H1 (cell line): Measurements from ENCODE around the gene CAPN2. TPM values are rescaled to one million over a fixed set of nuclear protein-coding genes. Genes with fewer than 3 reads are reported as not detected.

Experiments used
- CTCF ChIA-PET: fragments of 300-600 bp; sonication (Branson Sonifier 250); formaldehyde crosslinking; loops from one replicate; lab custom pipeline; 2021; ENCODE audit not compliant: partially characterized antibody; lab: Charles Lee
- POLR2A ChIA-PET: fragments of 300-600 bp; sonication (Branson Sonifier 250); formaldehyde crosslinking; loops from one replicate; lab custom pipeline; 2021; ENCODE audit warnings: inconsistent platforms; ENCODE audit not compliant: partially characterized antibody; lab: Charles Lee
- DNase-seq, 2 experiments: peaks; one replicate each; pipeline versions ENCODE4 v3.0.0 to v3.0.0-alpha.2; 2010 to 2022; ENCODE audit warnings: low spot score in 2 of 2, low read depth in 1 of 2, mixed read lengths in 1 of 2
- FAIRE-seq: peaks from 2 replicates; lab custom pipeline; 2011; peaks lifted over from hg19 to GRCh38; lab: Jason Lieb, UNC
- H2AFZ ChIP-seq: 2 replicates; pipeline ENCODE4 v1.8.1; 2012; ENCODE audit warnings: low read length, inconsistent platforms
- H2AK5ac ChIP-seq: 2 replicates; pipeline ENCODE4 v1.6.1; 2013; ENCODE audit warnings: low read depth, low read length
- H2BK120ac ChIP-seq: replicated peaks from 2 replicates; pipeline ENCODE3; 2013; ENCODE audit warnings: low read depth, low read length, inconsistent platforms
- H2BK12ac ChIP-seq: 2 replicates; pipeline ENCODE4 v1.6.1; 2013; ENCODE audit warnings: low read depth, low read length
- H2BK15ac ChIP-seq: 2 replicates; pipeline ENCODE4 v1.6.1; 2013; ENCODE audit warnings: low read length
- H2BK20ac ChIP-seq: 2 replicates; pipeline ENCODE4 v1.6.1; 2013; ENCODE audit warnings: low read length
- H2BK5ac ChIP-seq: 2 replicates; pipeline ENCODE4 v1.6.1; 2013; ENCODE audit warnings: low read depth, low read length
- H3K14ac ChIP-seq: 2 replicates; pipeline ENCODE4 v1.6.1; 2013; ENCODE audit warnings: inconsistent platforms; ENCODE audit not compliant: insufficient read length
- H3K18ac ChIP-seq: 2 replicates; pipeline ENCODE4 v1.6.1; 2013; ENCODE audit warnings: low read length; ENCODE audit errors: extremely low read depth
- H3K23ac ChIP-seq: 2 replicates; pipeline ENCODE4 v1.6.1; 2013; ENCODE audit warnings: inconsistent platforms; ENCODE audit not compliant: insufficient read length
- H3K23me2 ChIP-seq: 2 replicates; pipeline ENCODE4 v1.6.1; 2013; ENCODE audit warnings: low read depth, low read length
- H3K27ac ChIP-seq: 2 replicates; pipeline ENCODE4 v1.6.1; 2011; ENCODE audit warnings: low read depth, low read length, inconsistent platforms
- H3K27me3 ChIP-seq, 4 experiments: replicated peaks in 1 of 4; 1 replicate in 1 of 4; 2 replicates in 3 of 4; pipeline versions ENCODE4 v1.6.1 to v1.8.1; 2011 to 2013; ENCODE audit warnings: low read length in 3 of 4, mild to moderate bottlenecking in 3 of 4, inconsistent platforms in 2 of 4, mixed read lengths in 2 of 4, moderate library complexity in 1 of 4; ENCODE audit not compliant: control insufficient read depth in 3 of 4, insufficient read depth in 3 of 4; ENCODE audit errors: extremely low read depth in 1 of 4
- H3K36me3 ChIP-seq, 4 experiments: 2 replicates each; pipeline versions ENCODE4 v1.6.1 to v1.8.1; 2011 to 2013; ENCODE audit warnings: mild to moderate bottlenecking in 4 of 4, low read length in 3 of 4, moderate library complexity in 2 of 4, control low read depth in 1 of 4, inconsistent platforms in 1 of 4; ENCODE audit not compliant: insufficient read depth in 4 of 4, control insufficient read depth in 2 of 4
- H3K4ac ChIP-seq: replicated peaks from 2 replicates; pipeline ENCODE3; 2013; ENCODE audit warnings: low read length, low read depth, mixed read lengths, inconsistent platforms; ENCODE audit not compliant: insufficient read length
- H3K4me1 ChIP-seq, 4 experiments: replicated peaks in 1 of 4; 1 replicate in 1 of 4; 2 replicates in 3 of 4; pipeline versions ENCODE4 v1.6.1 to v1.8.1; 2011 to 2013; ENCODE audit warnings: low read length in 3 of 4, inconsistent platforms in 2 of 4, mixed read lengths in 1 of 4; ENCODE audit not compliant: insufficient read depth in 4 of 4, control insufficient read depth in 3 of 4
- H3K4me2 ChIP-seq, 2 experiments: 2 replicates each; pipeline versions ENCODE4 v1.6.1 to v1.8.1; 2011 to 2013; ENCODE audit warnings: low read depth in 2 of 2, low read length in 2 of 2, control low read depth in 1 of 2, inconsistent platforms in 1 of 2, mild to moderate bottlenecking in 1 of 2; ENCODE audit not compliant: insufficient read depth in 1 of 2
- H3K4me3 ChIP-seq, 4 experiments: fragments of 200-600, 300-600 bp in 1 of 4; sonication (generic), shearing (Covaris generic), sonication (Bioruptor Twin) in 1 of 4; 2 replicates each; pipeline versions ENCODE4 v1.5.1 to v1.8.1; 2011 to 2016; ENCODE audit warnings: low read length in 4 of 4, low read depth in 3 of 4, control low read depth in 2 of 4, inconsistent platforms in 2 of 4, mild to moderate bottlenecking in 2 of 4, mixed read lengths in 1 of 4, moderate library complexity in 1 of 4; ENCODE audit not compliant: insufficient read depth in 2 of 4; ENCODE audit errors: extremely low read depth in 1 of 4
- H3K56ac ChIP-seq: replicated peaks from 2 replicates; pipeline ENCODE3; 2013; ENCODE audit warnings: low read depth, mild to moderate bottlenecking, mixed read lengths, low read length, inconsistent platforms; ENCODE audit not compliant: insufficient read length
- H3K79me1 ChIP-seq: 2 replicates; pipeline ENCODE4 v1.6.1; 2013; ENCODE audit warnings: low read depth, low read length, control low read depth
- H3K79me2 ChIP-seq, 2 experiments: 2 replicates each; pipeline versions ENCODE4 v1.6.1 to v1.8.1; 2012 to 2013; ENCODE audit warnings: low read length in 2 of 2, mild to moderate bottlenecking in 2 of 2, inconsistent platforms in 1 of 2; ENCODE audit not compliant: insufficient read depth in 2 of 2, control insufficient read depth in 1 of 2
- H3K9ac ChIP-seq, 4 experiments: replicated peaks in 1 of 4; 1 replicate in 1 of 4; 2 replicates in 3 of 4; pipeline versions ENCODE4 v1.6.1 to v1.8.1; 2011 to 2013; ENCODE audit warnings: low read depth in 3 of 4, low read length in 3 of 4, control low read depth in 2 of 4, mild to moderate bottlenecking in 2 of 4, moderate library complexity in 2 of 4, inconsistent platforms in 1 of 4; ENCODE audit errors: extremely low read depth in 1 of 4
- H3K9me3 ChIP-seq, 2 experiments: 2 replicates each; pipeline versions ENCODE4 v1.6.1 to v1.8.1; 2012 to 2013; ENCODE audit warnings: mild to moderate bottlenecking in 2 of 2, moderate library complexity in 2 of 2, control low read depth in 1 of 2, inconsistent platforms in 1 of 2, low read depth in 1 of 2, low read length in 1 of 2, mixed read lengths in 1 of 2; ENCODE audit not compliant: insufficient read depth in 2 of 2
- H4K20me1 ChIP-seq, 2 experiments: replicated peaks in 1 of 2; 2 replicates each; pipeline versions ENCODE3 to v1.8.1; 2011 to 2013; ENCODE audit warnings: inconsistent platforms in 2 of 2, low read length in 2 of 2, mild to moderate bottlenecking in 1 of 2; ENCODE audit not compliant: insufficient read depth in 2 of 2, control insufficient read depth in 1 of 2
- H4K5ac ChIP-seq: 2 replicates; pipeline ENCODE4 v1.6.1; 2013; ENCODE audit warnings: low read length, low read depth, mixed read lengths, inconsistent platforms; ENCODE audit not compliant: insufficient read length
- H4K8ac ChIP-seq: 2 replicates; pipeline ENCODE4 v1.8.0; 2013; ENCODE audit warnings: mild to moderate bottlenecking, moderate library complexity, low read length, inconsistent platforms; ENCODE audit not compliant: insufficient read depth; ENCODE audit errors: extremely low read depth
- H4K91ac ChIP-seq: replicated peaks from 2 replicates; pipeline ENCODE3; 2013; ENCODE audit warnings: low read length, mixed read lengths, inconsistent platforms; ENCODE audit not compliant: insufficient read length
- JUND ChIP-seq: IDR thresholded peaks from 2 replicates; pipeline ENCODE4 v1.6.1; 2011; ENCODE audit warnings: mild to moderate bottlenecking, improper control_type of control experiment, low read length
- POU5F1 ChIP-seq: IDR thresholded peaks from 2 replicates; pipeline ENCODE4 v1.6.1; 2011; ENCODE audit warnings: low read depth, mild to moderate bottlenecking, low read length, moderate library complexity
- TEAD4 ChIP-seq: IDR thresholded peaks from 2 replicates; pipeline ENCODE4 v1.6.1; 2012; ENCODE audit warnings: low read depth, low read length, inconsistent platforms, mixed read lengths
- USF2 ChIP-seq: IDR thresholded peaks from 2 replicates; pipeline ENCODE4 v1.6.1; 2011; ENCODE audit warnings: low read length, improper control_type of control experiment
- WGBS, 2 experiments: shearing (Covaris generic) in 1 of 2; methylation state at CpG; one replicate each; pipeline versions ENCODE4 v1.1.6 to v1.1.7; 2013 to 2015; ENCODE audit warnings: low lambda C conversion rate in 2 of 2, mixed read lengths in 2 of 2, inconsistent platforms in 1 of 2, low coverage in 1 of 2, missing lambda C conversion rate in 1 of 2; ENCODE audit not compliant: insufficient replicate concordance in 2 of 2, insufficient coverage in 1 of 2, insufficient read length in 1 of 2; ENCODE audit errors: extremely low coverage in 1 of 2, missing lambda C conversion rate in 1 of 2; 5-methylcytosine and 5-hydroxymethylcytosine counted together
- polyA plus RNA-seq, 7 experiments: library from polyadenylated mRNA; depleted of rRNA in 3 of 7; stranded (reverse) in 5 of 7; unstranded in 2 of 7; fragments of >200 nt in 5 of 7; fragments of 200-250 nt in 2 of 7; gene quantifications; 1 replicate in 5 of 7; 2 replicates in 1 of 7; 4 replicates in 1 of 7; pipeline versions ENCODE4 v1.2.1 to v1.2.3, GENCODE V29; 2011 to 2013; ENCODE audit warnings: missing spikeins in 2 of 7, mixed read lengths in 2 of 7
- total RNA-seq: library from RNA; stranded (reverse); fragmentation: NEBNext Ultra II Directional; extraction: Animal tissue kit (Norgen Biotek cat#: 25700); gene quantifications from 2 replicates; pipeline ENCODE4 v1.2.1, GENCODE V29; 2021

CAPN2 gene
- total and polyA plus RNA-seq, 2 of the 8 experiments (the other 6 are each of a cell fraction or from before 2014, with no cell fraction given), result 9.2 to 10.3 TPM

- CTCF ChIA-PET, result interaction anchor here (1.1 to 2.0 kb wide), 4 partner anchors 10 to 69 kb away, joined by 3 to 8 read pairs (median 3); partner anchors contain the start of gene TP53BP2
- no peak overlapping the region for H2BK12ac ChIP-seq
- peaks cover 9% of the 10 kb centered on the region in 2 experiments for H4K20me1 ChIP-seq
- no peak overlapping the region for H2BK15ac ChIP-seq
- H3K23ac ChIP-seq, result no peak overlapping the region
- H3K36me3 ChIP-seq, result peaks cover 0 to 23% (median 5%) of the 10 kb centered on the region in 4 experiments; a peak in 5 of 8 replicates
- POLR2A ChIA-PET, result interaction anchor here (2.2 kb wide), 1 partner anchor 25 kb away, joined by 9 read pairs; the partner anchor contains the start of gene TP53BP2
- H3K14ac ChIP-seq, result no peak overlapping the region
- no peak overlapping the region for H4K91ac ChIP-seq
- H3K56ac ChIP-seq, result no peak overlapping the region
- no peak overlapping the region for H3K18ac ChIP-seq
- WGBS, 2 experiments, result 86% methylated on average over 11 of the region's 11 CpGs; no CpG with 5 or more reads in 1 of the 2 experiments
- no peak overlapping the region for H2BK20ac ChIP-seq
- no peaks in the 10 kb centered on the region for H3K9me3 ChIP-seq
- TF ChIP-seq POU5F1 (no peak), TEAD4 (no peak), JUND (no peak), USF2 (no peak)
- TF ChIP-seq, all 59 proteins: peak for 0
- Histone ChIP-seq H2BK5ac (no peak overlapping the region), H3K79me2 (peaks cover 21 to 63% of the 10 kb centered on the region in 2 experiments), H4K5ac (no peak overlapping the region), H4K8ac (no peak overlapping the region), H3K23me2 (no peaks in the 10 kb centered on the region; the same call in 1 of the 2 replicates), H3K4me3 (no peak overlapping the region), H3K4me1 (peaks cover 0 to 7% (median 2%) of the 10 kb centered on the region in 4 experiments; a peak in 5 of 7 replicates), H3K79me1 (peaks cover 18% of the 10 kb centered on the region), H3K9ac (no peak overlapping the region), H3K27me3 (no peaks in the 10 kb centered on the region), H2AFZ (no peak overlapping the region), H3K27ac (no peak overlapping the region), H3K4ac (no peak overlapping the region), H3K4me2 (no peak overlapping the region), H2AK5ac (no peak overlapping the region), H2BK120ac (no peak overlapping the region)
- FAIRE-seq, result no peak
- DNase-seq, result no peak
Measured at GRCh38 chr1:223820971-223821370, 108.6 kb downstream of the CAPN2 start.
